Ovary (tissue), 9 donors: ENCODE results near the gene TNFSF8. TPM values are rescaled to one million over a fixed set of nuclear protein-coding genes. Genes with fewer than 3 reads are reported as not detected.

Experiments
- DNase-seq, 5 donors: peaks; one replicate each; pipeline ENCODE4 v3.0.0-alpha.2; 2019 to 2020
- H3K27ac ChIP-seq, 2 donors: fragments of 200-600 bp; one replicate each; pipeline versions ENCODE4 v1.5.1 to v1.8.0; 2019 to 2022
- H3K27me3 ChIP-seq: fragments of 200-600 bp; one replicate; pipeline ENCODE4 v1.8.0; 2022
- H3K36me3 ChIP-seq: fragments of 200-600 bp; sonication (generic); one replicate; pipeline ENCODE4 v1.5.1; 2019
- H3K4me1 ChIP-seq: one replicate; pipeline ENCODE4 v1.8.1; 2013; ENCODE audit warnings: mild to moderate bottlenecking, moderate library complexity; ENCODE audit not compliant: insufficient read depth
- H3K4me3 ChIP-seq: fragments of 200-600 bp; sonication (generic); one replicate; pipeline ENCODE4 v1.5.1; 2017
- H3K9me3 ChIP-seq, 2 donors: fragments of 200-600 bp in 1 of 2; sonication (generic) in 1 of 2; one replicate each; pipeline versions ENCODE4 v1.5.1 to v1.8.1; 2013 to 2019; ENCODE audit warnings: mild to moderate bottlenecking in 1 of 2, moderate library complexity in 1 of 2
- CTCF ChIP-seq, 3 donors: fragments of 450-650 bp in 2 of 3; fragments of 200-600 bp in 1 of 3; IDR thresholded peaks; one replicate each; pipeline versions ENCODE4 v1.5.1 to v1.8.0; 2016 to 2022; ENCODE audit warnings: antibody characterized with exemption in 3 of 3, mild to moderate bottlenecking in 1 of 3
- EP300 ChIP-seq: sonication (generic); formaldehyde crosslinking; IDR thresholded peaks from one replicate; pipeline ENCODE4 v1.6.1; 2017; ENCODE audit warnings: antibody characterized with exemption
- POLR2A ChIP-seq: fragments of 450-650 bp; IDR thresholded peaks from one replicate; pipeline ENCODE4 v1.6.1; 2017; ENCODE audit warnings: antibody characterized with exemption, mild to moderate bottlenecking, moderate library complexity
- WGBS, 3 donors: extraction: QIAGEN DNeasy Blood & Tissue Kit in 1 of 3; methylation state at CpG; one replicate each; pipeline versions ENCODE4 v1.1.5 to v1.1.7; 2013 to 2017; 5-methylcytosine and 5-hydroxymethylcytosine counted together
- intact Hi-C, 4 donors: fragments of 100-400 bp; cut with DNase I; formaldehyde crosslinking; loops; one replicate each; pipeline versions ENCODE4 v1.11.0 to v1.15.1; 2022 to 2023
- polyA plus RNA-seq, 2 donors: library from polyadenylated mRNA; stranded (reverse); fragments of 200-250 nt in 1 of 2; fragments of 350-450 nt in 1 of 2; fragmentation: Illumina TruSeq in 1 of 2; extraction: RNeasy Lipid Tissue Mini Kit (QIAGEN cat#74804) in 1 of 2; gene quantifications; one replicate each; pipeline ENCODE4 v1.2.3, GENCODE V29; 2013 to 2014
- total RNA-seq, 7 donors: library from RNA; depleted of rRNA in 2 of 7; stranded (reverse); fragments of >200 nt in 2 of 7; fragmentation: NEBNext Ultra II Directional in 3 of 7; extraction: Animal tissue kit (Norgen Biotek cat#: 25700) in 3 of 7; gene quantifications; one replicate each; pipeline versions ENCODE4 v1.1.0 to v1.2.4, GENCODE V29; 2016 to 2023
- donor health status: DM: no; HTN: no; CAD: no; lungs with moderate emphysema.
- donor health status: DM: no; HTN: no; CAD: no.
- donor health status: Bipolar disorder and iron deficiency.
- donor health status: DM: yes; HTN: yes; CAD: no.
- donor health status: DM: no; HTN: no; CAD: no.
- donor health status: DM: yes; HTN: yes; CAD: no.

Gene TNFSF8
- total and polyA plus RNA-seq, 9 donors: 0.38 to 5.2 (median 1.0) TPM

GRCh38 chr9:114884787-114885452 is 45.5 kb downstream of the TNFSF8 start:
- H3K9me3 ChIP-seq: no peaks in the 10 kb centered on the region
- H3K4me3 ChIP-seq: no peak overlapping the region
- no peak overlapping the region for H3K27ac ChIP-seq
- 84 to 90% (median 86%) methylated on average over 8 of the region's 8 CpGs for WGBS, 3 donors
- H3K36me3 ChIP-seq: no peaks in the 10 kb centered on the region
- H3K4me1 ChIP-seq: no peaks in the 10 kb centered on the region
- no peak for TF ChIP-seq EP300
- no peak for TF ChIP-seq POLR2A
- H3K27me3 ChIP-seq: no peaks in the 10 kb centered on the region
- DNase-seq: no peak
- intact Hi-C loops: no loop called here

GRCh38 chr9:114883709-114884108 is 46.7 kb downstream of the TNFSF8 start:
- no peak for DNase-seq
- Histone ChIP-seq H3K27ac (no peak overlapping the region), H3K9me3 (no peaks in the 10 kb centered on the region), H3K4me3 (no peak overlapping the region), H3K4me1 (no peaks in the 10 kb centered on the region), H3K27me3 (no peaks in the 10 kb centered on the region), H3K36me3 (no peaks in the 10 kb centered on the region)
- WGBS, 3 donors: 65 to 82% (median 76%) methylated on average over 1 of the region's 1 CpG
- TF ChIP-seq POLR2A (no peak), CTCF (IDR thresholded peaks at IDR 0.05) (no peak), EP300 (no peak)
- intact Hi-C loops: no loop called here

- Histone ChIP-seq H3K4me3 (no peak overlapping the region), H3K9me3 (no peaks in the 10 kb centered on the region), H3K36me3 (no peaks in the 10 kb centered on the region), H3K27ac (no peak overlapping the region), H3K27me3 (no peaks in the 10 kb centered on the region), H3K4me1 (no peaks in the 10 kb centered on the region)
- 60 to 76% (median 65%) methylated on average over 1 of the region's 1 CpG for WGBS, 3 donors
- no peak for TF ChIP-seq CTCF (IDR thresholded peaks at IDR 0.05)
- TF ChIP-seq POLR2A: no peak
- no peak for TF ChIP-seq EP300
- intact Hi-C loops: no loop called here
- DNase-seq: no peak
Measured at GRCh38 chr9:114880291-114880745, 50.1 kb downstream of the TNFSF8 start.

- DNase-seq: no peak
- H3K27me3 ChIP-seq: no peaks in the 10 kb centered on the region
- H3K36me3 ChIP-seq: no peaks in the 10 kb centered on the region
- no peak overlapping the region for H3K4me3 ChIP-seq
- no peaks in the 10 kb centered on the region for H3K9me3 ChIP-seq
- intact Hi-C loops: no loop called here
- WGBS, 3 donors: 87 to 91% (median 90%) methylated on average over 4 of the region's 4 CpGs
- no peaks in the 10 kb centered on the region for H3K4me1 ChIP-seq
- no peak overlapping the region for H3K27ac ChIP-seq
- TF ChIP-seq EP300 (no peak), POLR2A (no peak), CTCF (IDR thresholded peaks at IDR 0.05) (no peak)
Measured at GRCh38 chr9:114878879-114879564, 51.4 kb downstream of the TNFSF8 start.

- TF ChIP-seq EP300: no peak
- no peak for TF ChIP-seq POLR2A
- TF ChIP-seq CTCF (IDR thresholded peaks at IDR 0.05): no peak
- no peaks in the 10 kb centered on the region for H3K36me3 ChIP-seq
- no peaks in the 10 kb centered on the region for H3K9me3 ChIP-seq
- H3K4me3 ChIP-seq: no peak overlapping the region
- intact Hi-C loops: no loop called here
- no peaks in the 10 kb centered on the region for H3K4me1 ChIP-seq
- 50 to 57% (median 56%) methylated on average over 3 of the region's 3 CpGs for WGBS, 3 donors
- no peak for DNase-seq
- H3K27me3 ChIP-seq: no peaks in the 10 kb centered on the region
- no peak overlapping the region for H3K27ac ChIP-seq
Measured at GRCh38 chr9:114869845-114870244, 60.5 kb downstream of the TNFSF8 start.
